Urothelium cell line (cell line): ENCODE results near the gene STXBP4.
A peak's percentile ranks its signal among the peaks of the same experiment; 100 is the strongest.
"Not testable (repeated sequence)": the region's sequence is repeated elsewhere in the genome, so short reads cannot be mapped to it uniquely, and the experiment has no call there.

Source experiments
- DNase-seq: peaks from one replicate; pipeline ENCODE4 v3.0.0; 2011; ENCODE audit warnings: low spot score, mixed read lengths
- FAIRE-seq: peaks from 2 replicates; lab custom pipeline; 2011; peaks lifted over from hg19 to GRCh38; lab: Jason Lieb, UNC

STXBP4 gene

DNA sequence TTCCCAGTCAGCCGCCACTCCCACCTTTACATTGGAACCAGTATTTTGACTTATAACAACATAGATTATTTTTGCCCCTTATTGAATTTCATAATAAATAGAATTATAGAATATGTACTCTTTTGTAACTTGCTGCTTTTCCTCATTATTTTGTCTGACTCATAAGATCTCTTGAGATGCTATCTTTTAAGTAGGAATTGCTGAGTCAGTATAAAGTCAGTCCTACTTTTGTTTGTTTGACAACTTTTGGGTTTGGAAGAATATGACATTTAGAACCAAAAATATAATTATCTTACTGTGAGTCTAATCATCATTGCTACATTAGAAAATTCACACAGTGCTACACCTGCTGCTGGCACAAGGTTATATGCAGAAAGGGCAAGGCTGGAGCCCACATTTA lies 69.7 kb downstream of the STXBP4 start:
- FAIRE-seq (no peak), DNase-seq (no peak)

DNA sequence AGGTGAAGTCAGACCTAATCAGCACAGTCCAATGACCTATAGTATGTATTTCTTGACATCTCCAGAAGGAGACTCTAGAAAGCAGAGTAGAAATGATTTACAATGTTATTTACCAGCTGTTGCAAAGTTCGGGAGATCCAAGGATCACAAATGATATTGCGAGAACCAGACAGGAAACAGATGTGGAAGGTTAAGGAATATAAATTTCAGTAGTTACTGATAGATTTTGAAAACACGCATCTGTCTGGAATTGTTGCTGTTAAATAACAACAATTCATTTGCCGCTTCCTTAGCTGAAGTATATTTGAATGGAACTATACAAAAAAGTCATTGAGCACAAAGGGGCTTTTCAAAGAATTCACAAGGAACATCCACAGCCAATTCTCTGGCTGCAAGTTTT lies 72.0 kb downstream of the STXBP4 start:
- FAIRE-seq (no peak), DNase-seq (no peak)

DNA sequence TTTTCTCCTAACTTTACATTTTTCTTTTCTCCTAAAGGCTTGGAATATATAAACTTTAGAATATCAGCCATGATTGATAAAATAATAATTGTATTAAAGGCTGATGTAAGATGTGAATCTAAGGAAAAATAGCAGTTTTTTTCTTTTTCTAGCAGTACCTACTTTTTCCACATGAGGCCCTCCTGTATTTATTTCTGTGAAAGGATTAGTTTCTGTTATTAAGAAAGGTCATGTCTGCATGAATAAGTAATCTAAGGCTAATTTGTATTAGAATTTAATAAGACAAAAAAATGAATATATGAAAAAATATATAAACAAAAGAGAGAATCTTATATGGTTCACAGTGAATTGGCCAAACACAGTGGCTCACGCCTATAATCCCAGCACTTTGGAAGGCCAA lies 85.3 kb downstream of the STXBP4 start:
- DNase-seq, result no peak
- FAIRE-seq, result no peak

DNA sequence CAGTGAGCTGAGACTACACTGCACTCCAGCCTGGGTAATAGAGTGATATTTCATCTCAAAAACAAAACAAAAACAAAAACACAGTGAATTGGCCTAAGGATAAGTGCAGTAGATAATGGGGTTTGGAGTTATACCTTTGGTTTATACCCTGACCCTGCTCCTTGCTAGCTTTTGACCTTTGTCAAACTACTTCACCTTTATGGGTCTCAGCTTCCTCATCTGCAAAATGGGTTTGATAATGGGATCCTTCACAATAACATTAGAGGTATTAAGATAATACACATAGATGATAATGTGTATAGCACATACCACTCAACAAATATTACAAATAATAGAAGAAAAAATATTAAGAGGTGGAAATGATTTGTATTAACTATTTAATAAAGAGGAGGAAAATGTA lies 85.9 kb downstream of the STXBP4 start:
- DNase-seq (no peak), FAIRE-seq (no peak)

DNA sequence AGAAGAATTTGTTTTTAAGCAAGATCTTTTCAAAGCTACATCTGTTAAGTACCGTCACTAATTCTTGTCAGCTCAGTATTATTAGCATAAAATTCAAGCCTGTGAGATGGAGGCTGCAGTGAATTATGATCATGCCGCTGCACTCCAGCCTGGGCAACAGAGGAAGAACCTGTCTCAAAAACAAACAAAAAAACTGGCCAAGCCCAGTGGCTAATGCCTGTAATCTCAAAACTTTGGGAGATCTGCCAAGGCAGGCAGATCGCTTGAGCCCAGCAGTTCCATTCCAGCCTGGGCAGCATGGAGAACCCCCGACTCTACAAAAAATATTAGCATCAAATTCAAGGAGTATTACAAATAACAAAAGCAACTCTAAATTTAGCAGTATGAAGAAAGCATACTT lies 88.0 kb downstream of the STXBP4 start:
- DNase-seq, result no peak
- no peak for FAIRE-seq

DNA sequence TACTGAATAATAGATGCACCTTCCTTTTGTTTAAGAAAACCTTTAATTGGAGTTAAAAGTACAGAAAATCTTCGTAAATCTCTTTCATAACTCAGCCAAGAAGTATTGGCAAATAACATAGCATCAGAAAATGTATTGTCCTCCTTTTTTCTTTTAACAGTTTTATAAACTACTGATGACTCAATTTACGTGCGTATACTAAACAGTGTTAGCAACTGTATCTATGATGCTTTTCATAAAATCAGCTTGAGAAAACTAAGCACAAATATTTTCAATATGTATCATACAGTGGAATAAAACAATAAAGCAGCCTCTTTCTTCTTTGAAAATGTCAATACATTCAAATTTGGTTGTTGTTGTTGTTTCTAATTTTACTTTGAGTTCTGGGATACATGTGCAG lies 88.6 kb downstream of the STXBP4 start:
- DNase-seq, result no peak
- no peak for FAIRE-seq

DNA sequence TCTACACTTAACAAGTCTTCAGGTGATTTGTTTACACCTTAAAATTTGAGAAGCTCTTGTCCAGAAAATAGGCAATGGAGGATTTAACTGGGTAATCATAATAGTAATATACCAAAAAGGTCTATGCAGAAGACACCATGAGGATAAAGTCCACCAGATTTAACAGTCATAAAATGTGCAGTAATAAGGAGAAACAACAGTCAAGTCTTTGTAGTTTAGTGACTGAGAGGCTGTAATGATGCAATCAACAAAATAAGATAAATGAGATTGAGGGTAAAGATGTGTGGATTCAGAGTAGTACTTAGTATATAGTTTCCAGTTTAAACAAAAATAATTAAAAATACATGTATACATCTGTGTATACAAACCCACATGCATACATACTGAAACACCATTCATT lies 91.2 kb downstream of the STXBP4 start:
- DNase-seq, result no peak
- FAIRE-seq, result no peak

DNA sequence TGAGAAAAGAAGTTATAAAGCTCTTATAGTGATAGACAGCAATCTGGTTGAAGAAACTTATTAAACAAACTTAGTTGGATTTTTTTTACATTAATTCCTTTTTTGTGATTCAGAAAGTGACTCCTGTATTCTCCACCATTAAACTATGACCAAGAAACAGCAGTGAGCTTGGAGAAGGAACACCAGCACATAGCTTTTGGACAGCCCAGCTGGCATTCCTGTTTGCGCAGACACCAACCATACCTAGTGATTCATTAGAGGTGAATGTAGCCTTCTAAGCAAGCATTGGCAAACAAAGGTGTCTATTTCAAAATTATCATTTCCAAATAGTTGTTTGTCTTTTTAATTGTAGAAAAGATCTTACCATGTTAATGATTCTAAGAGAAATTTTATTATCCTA lies 94.4 kb downstream of the STXBP4 start:
- DNase-seq (peak; percentile 8), FAIRE-seq (no peak)

DNA sequence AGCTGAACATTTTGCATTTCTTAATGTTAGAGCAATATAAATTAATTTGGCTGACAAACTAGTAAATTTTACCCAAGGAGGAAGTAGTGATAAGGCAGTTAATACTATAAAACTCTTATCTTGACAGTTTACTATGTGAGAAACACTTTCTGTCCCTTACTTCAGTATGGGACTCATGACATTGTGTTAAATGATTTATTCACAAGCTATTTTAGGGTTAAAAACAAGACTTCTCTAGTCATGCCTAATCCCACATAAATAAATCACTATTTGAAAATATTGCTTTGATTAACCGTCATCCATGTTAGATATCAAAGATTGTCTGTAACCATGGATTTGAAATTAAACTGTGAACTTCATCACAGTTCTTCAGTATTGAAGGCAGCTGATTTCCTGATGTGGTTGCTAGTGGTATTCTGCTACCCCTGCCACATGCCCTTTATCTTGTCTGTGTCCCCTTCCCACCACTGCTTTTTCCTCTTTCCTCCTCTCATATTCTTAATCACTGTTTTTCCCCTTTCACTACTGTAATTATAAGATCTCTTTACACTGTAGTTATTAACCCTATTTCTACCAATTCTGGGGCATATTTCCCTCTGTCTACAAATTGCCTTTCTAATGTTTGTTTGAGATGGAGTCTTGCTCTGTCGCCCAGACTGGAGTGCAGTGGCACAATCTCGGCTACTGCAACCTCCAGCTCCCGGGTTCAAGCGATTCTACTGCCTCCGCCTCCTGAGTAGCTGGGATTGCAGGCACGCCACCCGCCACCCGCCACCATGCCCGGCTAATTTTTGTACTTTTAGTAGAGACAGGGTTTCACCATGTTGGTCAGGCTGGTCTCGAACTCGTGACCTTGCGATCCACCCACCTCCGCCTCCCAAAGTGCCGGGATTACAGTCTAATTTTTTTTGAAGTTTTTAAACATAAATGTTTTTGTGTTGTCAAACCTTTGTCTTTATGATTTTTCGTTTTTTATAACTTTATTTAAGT lies 95.6 kb downstream of the STXBP4 start:
- DNase-seq, result no peak
- FAIRE-seq, result no peak

DNA sequence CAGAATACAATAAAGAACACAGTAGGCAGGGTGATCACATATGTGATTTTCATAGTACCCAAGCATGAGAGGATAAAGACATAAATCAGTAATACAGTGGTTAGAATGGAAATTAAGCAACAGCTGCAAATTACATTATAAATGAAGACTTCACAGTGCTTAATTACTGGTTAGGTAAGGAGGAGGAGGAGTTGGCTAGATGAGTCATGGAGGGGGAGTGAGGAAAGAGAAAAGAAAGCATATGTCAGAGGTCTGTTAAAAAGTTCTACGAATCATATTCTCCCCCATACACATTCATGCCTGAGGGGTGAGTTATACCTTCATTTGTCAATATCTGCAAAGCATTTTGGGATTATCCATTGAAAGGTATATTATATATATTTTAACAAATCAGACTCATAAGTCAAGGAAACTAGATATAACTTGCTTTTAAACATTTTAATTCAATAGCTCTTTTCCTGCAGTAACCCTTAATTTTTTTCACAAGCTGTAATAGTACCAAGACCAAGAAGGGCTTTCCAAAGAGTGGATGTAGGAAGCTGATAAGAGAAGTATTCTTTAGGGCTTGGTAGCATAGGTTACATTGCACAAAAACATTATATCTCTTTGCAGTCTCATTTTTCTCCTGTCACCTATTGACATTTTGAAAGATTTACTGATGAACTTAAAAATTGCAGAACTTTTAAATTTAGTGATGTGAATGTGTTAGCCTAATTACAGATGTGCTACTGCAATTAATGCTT lies 99.3 kb downstream of the STXBP4 start:
- DNase-seq (no peak), FAIRE-seq (no peak)

DNA sequence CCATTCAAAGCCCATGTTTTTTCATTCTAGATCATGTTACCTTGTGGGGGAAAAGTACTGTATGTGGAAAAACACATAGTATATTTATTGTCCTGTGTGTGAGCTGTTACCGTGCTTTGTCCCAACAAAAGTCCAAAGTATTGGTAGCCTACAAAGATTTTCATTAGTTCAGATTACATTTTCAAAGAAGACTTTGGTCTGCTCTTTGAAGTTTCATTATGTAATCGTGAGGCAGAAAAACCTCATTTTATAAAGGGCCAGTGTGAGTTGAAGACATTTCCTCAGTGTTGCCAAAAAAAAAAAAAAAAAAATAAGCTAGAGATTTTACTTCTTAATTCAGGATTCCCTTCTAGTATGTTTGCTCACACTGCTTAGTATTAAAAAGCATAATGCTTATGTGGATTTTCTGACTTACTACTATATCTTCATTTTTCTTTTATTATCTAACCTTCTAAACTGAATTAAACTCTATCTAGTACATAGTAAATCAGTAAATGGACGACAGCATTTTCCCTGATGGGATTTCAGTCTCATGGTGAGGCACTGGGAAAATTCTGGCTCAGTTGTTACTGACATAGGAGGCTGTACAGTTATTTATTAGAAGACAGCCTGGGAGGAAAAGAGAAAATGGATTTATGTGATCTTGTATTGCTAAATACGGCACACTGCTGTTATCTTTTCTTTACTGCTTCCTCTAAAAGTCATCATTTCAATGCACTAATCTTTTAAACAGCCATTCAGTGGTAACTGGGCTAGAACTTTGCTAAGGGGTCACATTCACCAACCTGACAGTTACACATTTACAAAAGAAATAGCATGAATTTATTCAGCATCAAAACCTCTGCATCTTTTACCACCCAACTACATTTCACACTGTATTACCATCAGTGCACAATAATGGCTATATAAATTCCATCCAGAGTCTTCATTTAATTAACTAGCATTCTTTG lies 100.6 kb downstream of the STXBP4 start:
- FAIRE-seq (no peak), DNase-seq (no peak)

DNA sequence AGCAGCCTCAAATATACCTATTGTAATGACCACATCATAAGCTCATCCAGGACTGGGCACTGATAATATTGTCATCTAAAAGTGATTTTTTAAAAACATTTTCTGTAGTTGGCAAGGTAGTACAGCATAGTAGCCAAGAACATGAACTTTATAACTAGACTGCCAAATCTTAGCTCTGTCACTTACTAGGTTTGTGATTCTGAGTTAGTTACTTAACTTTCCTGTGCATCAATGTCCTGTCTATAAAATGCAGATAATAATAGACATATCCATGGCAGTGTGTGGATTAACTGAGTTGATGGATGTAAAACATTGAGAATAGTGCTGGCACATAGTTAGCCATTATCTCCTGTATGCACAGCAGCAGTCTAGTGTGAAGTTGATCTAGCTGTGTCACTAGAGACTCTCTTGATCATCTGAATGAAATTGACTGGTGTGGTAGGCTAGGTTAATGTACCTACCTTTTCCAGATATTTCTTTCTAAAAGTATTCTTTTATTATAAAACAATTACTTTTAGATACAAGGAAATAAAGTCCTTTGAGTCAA lies 101.5 kb downstream of the STXBP4 start:
- FAIRE-seq, result no peak
- no peak for DNase-seq

DNA sequence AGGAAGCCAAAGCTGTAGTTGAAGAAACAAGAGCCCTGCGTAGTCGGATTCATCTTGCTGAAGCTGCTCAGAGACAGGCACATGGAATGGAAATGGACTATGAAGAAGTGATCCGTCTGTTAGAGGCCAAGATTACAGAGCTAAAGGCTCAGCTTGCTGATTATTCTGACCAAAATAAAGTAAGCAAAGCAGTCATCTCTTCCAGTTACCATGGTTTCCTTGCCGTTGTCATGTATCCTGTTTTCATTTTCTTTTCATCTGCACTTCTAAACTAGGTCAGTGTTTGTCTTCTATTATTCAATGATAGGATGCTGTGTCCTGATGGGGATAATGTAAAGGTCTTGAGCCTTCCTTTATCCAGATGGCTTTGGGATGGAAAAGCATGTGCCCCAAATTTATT lies 104.3 kb downstream of the STXBP4 start:
- DNase-seq (no peak), FAIRE-seq (no peak)

DNA sequence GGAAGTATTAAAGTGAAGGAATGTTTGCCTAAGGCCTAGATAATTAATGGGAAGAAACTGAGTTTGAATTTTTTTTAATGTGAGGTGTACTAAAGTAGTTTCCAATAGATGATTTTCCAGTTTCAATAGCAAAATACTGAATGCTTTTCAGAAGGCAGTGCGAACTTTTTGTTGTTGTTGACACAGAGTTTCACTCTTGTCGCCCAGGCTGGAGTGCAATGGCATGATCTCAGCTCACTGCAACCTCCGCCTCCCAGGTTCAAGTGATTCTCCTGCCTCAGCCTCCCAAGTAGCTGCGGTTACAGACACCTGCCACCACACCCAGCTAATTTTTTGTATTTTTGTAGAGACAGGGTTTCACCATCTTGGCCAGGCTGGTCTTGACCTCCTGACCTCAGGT lies 104.9 kb downstream of the STXBP4 start:
- FAIRE-seq, DNase-seq: not testable (repeated sequence)

DNA sequence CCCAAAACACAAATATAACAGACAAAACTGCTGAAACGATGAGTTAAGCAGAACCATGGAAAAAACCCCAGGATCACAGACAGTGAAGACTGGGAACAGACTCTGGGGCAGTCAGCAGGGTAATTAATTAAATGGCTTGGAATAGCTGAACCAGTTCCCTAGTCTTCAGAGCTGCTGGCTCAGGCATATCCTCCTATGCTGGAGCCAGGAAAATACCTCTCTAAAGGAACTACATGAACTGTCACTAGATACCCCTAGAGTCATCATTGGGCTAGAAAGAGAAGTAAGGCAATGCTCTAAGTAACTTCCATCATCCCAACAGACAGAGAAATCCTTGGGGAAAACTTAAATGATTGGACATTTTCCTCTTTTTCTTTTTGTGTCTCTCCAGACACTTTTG lies 113.0 kb downstream of the STXBP4 start:
- FAIRE-seq, result no peak
- no peak for DNase-seq

DNA sequence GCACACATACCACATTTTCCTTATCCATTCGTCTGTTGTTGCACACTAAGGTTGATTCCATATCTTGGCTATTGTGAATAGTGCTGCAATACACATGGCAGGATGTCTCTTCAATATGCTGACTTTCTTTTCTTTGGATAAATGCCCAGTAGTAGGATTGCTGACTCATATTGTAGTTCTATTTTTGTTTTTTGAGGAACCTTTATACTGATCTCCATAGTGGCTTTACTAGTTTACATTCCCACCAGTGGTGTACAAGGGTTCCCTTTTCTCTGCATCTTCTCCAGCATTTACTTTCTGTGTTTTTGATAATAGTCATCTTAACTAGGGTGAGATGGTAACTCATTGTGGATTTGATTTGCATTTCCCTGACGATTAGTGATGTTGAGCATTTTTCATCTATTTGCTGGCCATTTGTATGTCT lies 118.1 kb downstream of the STXBP4 start:
- DNase-seq, result peak; percentile 6

DNA sequence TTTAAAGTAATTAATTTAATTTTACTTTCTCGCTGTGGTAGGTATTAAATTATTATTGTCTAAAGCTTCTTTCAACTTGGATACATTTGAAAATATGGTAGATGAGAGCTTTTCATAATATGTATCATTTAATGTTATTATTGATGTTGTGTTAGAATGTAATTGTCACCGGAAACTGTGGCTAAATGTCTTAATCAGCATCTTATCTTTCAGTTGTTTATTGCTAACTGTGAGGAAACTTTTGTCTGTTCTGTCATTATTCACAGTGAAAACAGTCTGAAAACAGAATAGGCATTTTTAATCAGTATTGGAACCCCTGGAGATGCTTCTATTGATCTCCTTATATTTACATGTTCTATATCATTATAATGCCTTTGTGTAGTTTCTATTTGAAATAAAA lies 120.7 kb downstream of the STXBP4 start:
- no peak for FAIRE-seq
- no peak for DNase-seq

More for the DNA sequence above, 118.1 kb downstream of the STXBP4 start:
- FAIRE-seq, result no peak

DNA sequence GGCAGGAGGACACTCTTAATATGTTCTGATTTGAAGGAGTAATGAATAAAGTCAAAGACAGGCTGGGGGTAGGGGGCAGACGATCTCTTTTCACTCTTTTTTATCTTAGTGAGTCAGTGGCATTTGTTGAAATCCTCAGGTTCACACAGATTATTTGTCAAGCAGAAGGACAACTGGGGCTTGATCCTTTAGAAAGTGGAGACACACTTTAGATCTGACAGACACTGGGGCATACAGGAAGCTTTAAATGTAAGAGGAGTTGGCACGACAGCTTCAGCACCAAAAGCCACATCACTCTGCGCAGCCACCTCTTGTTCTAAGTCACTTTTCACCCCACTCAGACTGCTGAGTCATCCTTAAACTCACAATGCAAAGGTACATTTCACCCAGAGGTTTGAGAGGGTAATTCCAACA lies 121.5 kb downstream of the STXBP4 start:
- FAIRE-seq (no peak), DNase-seq (peak; percentile 9)

DNA sequence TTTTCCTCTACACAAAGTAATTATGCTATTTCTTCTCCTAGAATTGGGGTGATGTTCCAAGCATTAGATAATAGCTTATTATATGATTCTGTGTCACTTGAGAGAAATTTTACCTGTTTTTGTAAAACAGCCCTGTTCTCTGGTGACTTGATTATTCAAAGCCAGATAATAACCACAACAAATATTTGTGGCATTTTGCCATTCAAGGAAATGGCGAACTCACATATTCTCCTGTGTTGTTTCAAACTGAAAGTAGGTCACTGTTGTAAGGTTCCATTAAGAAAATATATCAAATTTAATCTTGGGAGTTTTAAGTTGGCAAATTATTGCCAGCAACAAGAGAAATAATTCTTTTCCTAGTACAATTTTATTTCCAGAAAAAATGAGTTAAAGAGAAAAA lies 124.8 kb downstream of the STXBP4 start:
- FAIRE-seq (no peak), DNase-seq (no peak)

DNA sequence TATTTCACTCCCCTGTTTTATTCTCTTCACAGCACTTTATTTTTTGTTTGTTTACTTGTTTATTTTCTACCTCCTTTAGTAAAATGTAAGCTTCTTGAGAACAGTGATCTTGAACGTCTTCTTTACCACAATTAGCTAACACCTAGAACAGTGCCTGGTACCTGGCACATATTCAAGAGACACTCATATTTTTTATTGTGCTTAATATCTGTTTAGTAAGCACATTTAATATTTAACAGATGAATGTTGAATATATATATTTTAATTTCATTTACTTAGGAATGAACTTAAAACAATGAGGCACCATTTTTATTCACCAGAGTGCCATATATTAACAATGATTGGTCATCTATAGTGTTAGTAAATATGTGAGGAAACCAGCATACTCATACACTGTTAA lies 130.2 kb downstream of the STXBP4 start:
- DNase-seq (no peak), FAIRE-seq (no peak)

DNA sequence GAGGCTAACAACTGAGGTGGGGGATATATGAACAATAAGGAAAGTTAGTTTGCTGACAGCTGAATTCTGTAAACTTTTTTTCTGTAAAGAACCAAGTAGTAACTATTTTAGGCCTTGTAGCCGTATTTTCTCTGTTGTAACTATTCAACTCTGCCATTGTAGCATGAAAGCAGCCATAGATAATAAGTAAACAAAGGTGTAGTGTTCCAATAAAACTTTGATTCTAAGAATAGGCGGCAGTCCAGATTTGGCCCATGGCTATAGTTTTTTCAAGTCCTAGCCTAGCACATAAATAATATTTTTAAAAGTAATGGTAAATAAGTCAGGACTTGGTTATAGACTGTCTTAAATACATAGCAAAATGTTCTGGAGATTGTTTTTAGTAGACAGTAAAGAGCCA lies 142.0 kb downstream of the STXBP4 start:
- no peak for DNase-seq
- no peak for FAIRE-seq
